ENCODE measurements around the gene FAM222A. TPM values are rescaled to one million over a fixed set of nuclear protein-coding genes. Genes with fewer than 3 reads are reported as not detected.

The FAM222A gene
- total RNA-seq, 2 experiments from 2014 or later = 0.76 to 1.0 TPM

GRCh38 chr12:109685574-109686447 lies 27.8 kb upstream of the FAM222A start:
- ATAC-seq (no peak), DNase-seq (no peak)
- ChIA-PET POLR2A (no interaction called here), CTCF (no interaction called here)
- intact Hi-C loops (cut with micrococcal nuclease) = no loop called here
- no peak for TF ChIP-seq CTCF (IDR thresholded peaks at IDR 0.05)
- Mint-ChIP-seq H3K4me3 (no peak overlapping the region), H3K36me3 (ENCODE audit: low read depth) (no peaks in the 10 kb centered on the region), H3K27ac (no peak overlapping the region), H3K27me3 (no peaks in the 10 kb centered on the region), H3K9me3 (no peaks in the 10 kb centered on the region), H3K4me1 (ENCODE audit: low read depth) (no peaks in the 10 kb centered on the region)

- Mint-ChIP-seq H3K27me3 (peaks cover 2% of the 10 kb centered on the region), H3K9me3 (no peaks in the 10 kb centered on the region), H3K4me1 (ENCODE audit: low read depth) (no peaks in the 10 kb centered on the region), H3K36me3 (ENCODE audit: low read depth) (no peaks in the 10 kb centered on the region), H3K4me3 (no peak overlapping the region), H3K27ac (no peak overlapping the region)
- TF ChIP-seq CTCF (IDR thresholded peaks at IDR 0.05) = no peak
- DNase-seq (no peak), ATAC-seq (no peak)
- intact Hi-C loops (cut with micrococcal nuclease) = no loop called here
- ChIA-PET POLR2A (interaction anchor here (0.6 kb wide), 1 partner anchor 50 kb away, joined by 3 read pairs; no protein-coding TSS in a partner anchor), CTCF (interaction anchor here (1.0 kb wide), 1 partner anchor 89 kb away, joined by 3 read pairs; no protein-coding TSS in a partner anchor)
Measured at GRCh38 chr12:109686523-109686922, 27.1 kb upstream of the FAM222A start.

- CTCF ChIA-PET = interaction anchor here (1.0 kb wide), 1 partner anchor 90 kb away, joined by 3 read pairs; no protein-coding TSS in a partner anchor
Measured at GRCh38 chr12:109687250-109687649, 26.4 kb upstream of the FAM222A start.

DNA sequence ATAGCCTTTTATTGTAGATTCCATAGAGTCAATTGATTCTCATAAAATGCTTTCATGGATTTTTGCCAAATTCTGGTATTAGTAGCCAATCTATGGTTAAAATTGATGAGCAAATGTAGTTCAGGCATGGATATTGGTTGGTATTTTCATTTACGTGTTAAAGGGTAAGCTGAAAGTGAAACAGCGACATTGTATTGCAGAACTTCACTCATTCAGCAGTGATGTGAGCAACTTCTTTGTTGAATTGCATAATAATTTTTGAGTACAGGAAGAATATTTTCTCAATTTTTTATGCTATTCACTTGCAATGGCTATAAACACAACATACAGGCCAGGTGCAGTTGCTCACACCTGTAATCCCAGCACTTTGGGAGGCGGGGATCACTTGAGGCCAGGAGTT lies 24.2 kb upstream of the FAM222A start:
- peaks cover 13% of the 10 kb centered on the region for H3K27me3 Mint-ChIP-seq
- H3K9me3 Mint-ChIP-seq = no peaks in the 10 kb centered on the region
- no peak overlapping the region for H3K27ac Mint-ChIP-seq
- intact Hi-C loops (cut with micrococcal nuclease) = no loop called here
- POLR2A ChIA-PET = no interaction called here
- H3K4me1 Mint-ChIP-seq (ENCODE audit: low read depth) = no peaks in the 10 kb centered on the region
- H3K36me3 Mint-ChIP-seq (ENCODE audit: low read depth) = no peaks in the 10 kb centered on the region
- CTCF ChIA-PET = no interaction called here
- TF ChIP-seq CTCF (IDR thresholded peaks at IDR 0.05) = no peak
- DNase-seq (no peak), ATAC-seq (no peak)
- H3K4me3 Mint-ChIP-seq = no peak overlapping the region

More at GRCh38 chr12:109687250-109687649, 26.4 kb upstream of the FAM222A start:
- POLR2A ChIA-PET = no interaction called here
- TF ChIP-seq CTCF (IDR thresholded peaks at IDR 0.05) = no peak
- peaks cover 2% of the 10 kb centered on the region for H3K27me3 Mint-ChIP-seq
- H3K4me1 Mint-ChIP-seq (ENCODE audit: low read depth) = no peaks in the 10 kb centered on the region
- no peaks in the 10 kb centered on the region for H3K9me3 Mint-ChIP-seq
- no peak overlapping the region for H3K27ac Mint-ChIP-seq
- DNase-seq (no peak), ATAC-seq (no peak)
- intact Hi-C loops (cut with micrococcal nuclease) = no loop called here
- no peaks in the 10 kb centered on the region for H3K36me3 Mint-ChIP-seq (ENCODE audit: low read depth)
- no peak overlapping the region for H3K4me3 Mint-ChIP-seq

- H3K36me3 Mint-ChIP-seq (ENCODE audit: low read depth) = no peaks in the 10 kb centered on the region
Measured at GRCh38 chr12:109693160-109693559, 20.5 kb upstream of the FAM222A start.

More at GRCh38 chr12:109693160-109693559, 20.5 kb upstream of the FAM222A start:
- ChIA-PET CTCF (no interaction called here), POLR2A (no interaction called here)
- no peak for ATAC-seq
- no peak for DNase-seq
- Mint-ChIP-seq H3K9me3 (no peaks in the 10 kb centered on the region), H3K4me1 (ENCODE audit: low read depth) (no peaks in the 10 kb centered on the region), H3K27me3 (peaks cover 15% of the 10 kb centered on the region), H3K27ac (no peak overlapping the region), H3K4me3 (no peak overlapping the region)
- TF ChIP-seq CTCF (IDR thresholded peaks at IDR 0.05) = no peak
- intact Hi-C loops (cut with micrococcal nuclease) = no loop called here

All from activated CD8-positive, alpha-beta T cell treated with anti-CD3 and anti-CD28 coated beads for 36 hours (primary cell).